ENCODE measurements around the gene PRDM16. TPM values are rescaled to one million over a fixed set of nuclear protein-coding genes. Genes with fewer than 3 reads are reported as not detected.

PRDM16 gene
- total RNA-seq, 4 donors from 2014 or later: 0.26 to 7.7 (median 0.35) TPM; not detected in 1

GRCh38 chr1:3344395-3344794, 275.4 kb downstream of the PRDM16 start:
- no peaks in the 10 kb centered on the region for H3K27me3 ChIP-seq
- DNase-seq: no peak
- intact Hi-C loops (cut with DNase I; ENCODE audit: low total_unique reads): no loop called here
- H3K36me3 ChIP-seq: no peaks in the 10 kb centered on the region
- TF ChIP-seq CTCF (IDR thresholded peaks at IDR 0.05): no peak
- TF ChIP-seq POLR2A (IDR thresholded peaks at IDR 0.05): no peak
- H3K9me3 ChIP-seq: peaks cover 0 to 15% of the 10 kb centered on the region in 2 donors
- H3K4me3 ChIP-seq: no peak overlapping the region
- H3K4me1 ChIP-seq: peaks cover 0 to 2% of the 10 kb centered on the region in 2 donors
- H3K27ac ChIP-seq: no peak overlapping the region

- Histone ChIP-seq H3K27ac (no peak overlapping the region), H3K27me3 (no peaks in the 10 kb centered on the region), H3K36me3 (no peaks in the 10 kb centered on the region), H3K4me1 (peaks cover 0 to 5% of the 10 kb centered on the region in 2 donors), H3K4me3 (no peak overlapping the region), H3K9me3 (peaks cover 0 to 15% of the 10 kb centered on the region in 2 donors)
- intact Hi-C loops (cut with DNase I; ENCODE audit: low total_unique reads): no loop called here
- no peak for DNase-seq
- TF ChIP-seq POLR2A (IDR thresholded peaks at IDR 0.05) (no peak), CTCF (IDR thresholded peaks at IDR 0.05) (no peak)
These were observed 276.8 kb downstream of the PRDM16 start for GRCh38 chr1:3345792-3346191.

- Histone ChIP-seq H3K27ac (no peak overlapping the region), H3K27me3 (no peaks in the 10 kb centered on the region), H3K4me3 (no peak overlapping the region), H3K36me3 (no peaks in the 10 kb centered on the region), H3K4me1 (peaks cover 0 to 5% of the 10 kb centered on the region in 2 donors), H3K9me3 (peaks cover 0 to 15% of the 10 kb centered on the region in 2 donors)
- DNase-seq: no peak
- intact Hi-C loops (cut with DNase I; ENCODE audit: low total_unique reads): no loop called here
- TF ChIP-seq POLR2A (IDR thresholded peaks at IDR 0.05): no peak
- no peak for TF ChIP-seq CTCF (IDR thresholded peaks at IDR 0.05)
These were observed 277.5 kb downstream of the PRDM16 start for GRCh38 chr1:3346478-3346877.

- H3K4me1 ChIP-seq: peaks cover 4 to 11% of the 10 kb centered on the region in 2 donors
These were observed 278.4 kb downstream of the PRDM16 start for GRCh38 chr1:3347257-3348020.

More at GRCh38 chr1:3347257-3348020, 278.4 kb downstream of the PRDM16 start:
- H3K36me3 ChIP-seq: no peaks in the 10 kb centered on the region
- no peaks in the 10 kb centered on the region for H3K27me3 ChIP-seq
- no peak overlapping the region for H3K27ac ChIP-seq
- no peak for DNase-seq
- intact Hi-C loops (cut with DNase I; ENCODE audit: low total_unique reads): no loop called here
- H3K4me3 ChIP-seq: no peak overlapping the region
- H3K9me3 ChIP-seq: peaks cover 0 to 15% of the 10 kb centered on the region in 2 donors
- TF ChIP-seq POLR2A (IDR thresholded peaks at IDR 0.05) (no peak), CTCF (IDR thresholded peaks at IDR 0.05) (no peak)

Measured in uterus (tissue), 4 donors.